ENCODE results near the gene MPHOSPH9.

DNA sequence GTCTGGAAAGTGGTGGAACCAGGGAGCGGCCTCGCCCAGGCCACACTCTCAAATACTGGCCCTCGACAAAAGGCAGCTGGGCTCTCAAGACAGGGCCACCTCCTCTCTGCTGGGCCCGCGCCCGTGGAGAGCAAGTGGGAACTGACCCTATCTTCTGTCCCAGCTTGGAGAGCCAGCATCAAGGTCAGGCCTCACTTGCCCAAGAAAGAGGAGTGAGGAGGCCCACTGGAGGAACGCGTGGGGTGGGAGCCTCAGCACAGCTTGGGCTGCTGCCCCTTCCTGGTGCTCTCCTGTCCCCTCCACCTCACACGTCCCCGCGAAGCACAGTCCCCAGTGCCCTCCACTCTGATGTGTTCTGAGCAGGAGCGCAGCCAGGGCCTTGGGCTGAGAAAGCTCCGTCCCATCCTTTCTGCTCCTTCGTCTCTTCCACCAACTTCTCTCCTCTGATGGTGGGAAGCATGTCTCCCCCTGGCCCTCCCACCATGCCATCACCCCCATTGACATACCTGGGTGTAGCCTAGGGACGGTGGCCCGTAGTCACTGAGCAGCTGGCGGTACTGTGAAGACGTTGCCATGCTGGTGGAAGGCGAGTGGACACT lies 33.8 kb upstream of the MPHOSPH9 start:
- TF ChIP-seq RAD21 (IDR thresholded peaks at IDR 0.05; ENCODE audit: low read depth) (no peak), REST (IDR thresholded peaks at IDR 0.05; ENCODE audit: low read depth) (no peak), CREB1 (IDR thresholded peaks at IDR 0.05; ENCODE audit: low read depth) (no peak), EP300 (IDR thresholded peaks at IDR 0.05; ENCODE audit: borderline replicate concordance) (no peak), FOXM1 (IDR thresholded peaks at IDR 0.05; ENCODE audit: borderline replicate concordance, low read depth) (no peak), TAF1 (IDR thresholded peaks at IDR 0.05; ENCODE audit: low read depth) (no peak), NFIC (IDR thresholded peaks at IDR 0.05) (no peak), EGR1 (IDR thresholded peaks at IDR 0.05) (no peak), USF1 (IDR thresholded peaks at IDR 0.05) (no peak), CEBPB (IDR thresholded peaks at IDR 0.05) (no peak), TEAD4 (IDR thresholded peaks at IDR 0.05) (no peak)
- TF ChIP-seq, protein P1, sequence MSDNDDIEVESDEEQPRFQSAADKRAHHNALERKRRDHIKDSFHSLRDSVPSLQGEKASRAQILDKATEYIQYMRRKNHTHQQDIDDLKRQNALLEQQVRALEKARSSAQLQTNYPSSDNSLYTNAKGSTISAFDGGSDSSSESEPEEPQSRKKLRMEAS (IDR thresholded peaks at IDR 0.05), result no peak
